NCI-H2107 treated with DMSO at 0.1 percent for 48 hours (cell line): ENCODE results near the gene KIAA1217.
"Not testable (repeated sequence)": the region's sequence is repeated elsewhere in the genome, so short reads cannot be mapped to it uniquely, and the experiment has no call there.

Source experiments
- DNase-seq: peaks from one replicate; lab custom pipeline; 2025; ENCODE audit not compliant: unreplicated experiment; lab: John Stamatoyannopoulos, UW

The KIAA1217 gene

DNA sequence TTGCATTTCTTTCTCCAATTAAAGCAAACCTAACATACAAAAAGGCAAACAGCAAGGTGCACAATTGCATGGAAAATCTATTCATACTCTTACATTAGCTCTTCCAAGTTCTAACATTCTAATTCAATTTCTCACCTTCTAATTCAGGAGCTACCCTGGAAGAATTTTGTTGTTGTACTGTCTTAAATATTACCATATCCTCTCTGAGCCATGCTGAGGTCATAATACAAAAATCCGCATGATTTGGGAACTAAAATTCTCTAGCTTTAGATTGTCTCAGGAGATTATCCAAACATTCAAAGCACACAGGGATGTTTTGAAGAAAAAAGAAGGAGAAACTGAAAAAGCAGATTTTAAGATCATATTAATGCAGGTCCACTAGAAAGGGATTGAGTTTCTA lies 229.9 kb downstream of the KIAA1217 start:
- DNase-seq, result no peak

GRCh38 chr10:24439935-24440334 lies 231.0 kb downstream of the KIAA1217 start:
- DNase-seq, result no peak

DNA sequence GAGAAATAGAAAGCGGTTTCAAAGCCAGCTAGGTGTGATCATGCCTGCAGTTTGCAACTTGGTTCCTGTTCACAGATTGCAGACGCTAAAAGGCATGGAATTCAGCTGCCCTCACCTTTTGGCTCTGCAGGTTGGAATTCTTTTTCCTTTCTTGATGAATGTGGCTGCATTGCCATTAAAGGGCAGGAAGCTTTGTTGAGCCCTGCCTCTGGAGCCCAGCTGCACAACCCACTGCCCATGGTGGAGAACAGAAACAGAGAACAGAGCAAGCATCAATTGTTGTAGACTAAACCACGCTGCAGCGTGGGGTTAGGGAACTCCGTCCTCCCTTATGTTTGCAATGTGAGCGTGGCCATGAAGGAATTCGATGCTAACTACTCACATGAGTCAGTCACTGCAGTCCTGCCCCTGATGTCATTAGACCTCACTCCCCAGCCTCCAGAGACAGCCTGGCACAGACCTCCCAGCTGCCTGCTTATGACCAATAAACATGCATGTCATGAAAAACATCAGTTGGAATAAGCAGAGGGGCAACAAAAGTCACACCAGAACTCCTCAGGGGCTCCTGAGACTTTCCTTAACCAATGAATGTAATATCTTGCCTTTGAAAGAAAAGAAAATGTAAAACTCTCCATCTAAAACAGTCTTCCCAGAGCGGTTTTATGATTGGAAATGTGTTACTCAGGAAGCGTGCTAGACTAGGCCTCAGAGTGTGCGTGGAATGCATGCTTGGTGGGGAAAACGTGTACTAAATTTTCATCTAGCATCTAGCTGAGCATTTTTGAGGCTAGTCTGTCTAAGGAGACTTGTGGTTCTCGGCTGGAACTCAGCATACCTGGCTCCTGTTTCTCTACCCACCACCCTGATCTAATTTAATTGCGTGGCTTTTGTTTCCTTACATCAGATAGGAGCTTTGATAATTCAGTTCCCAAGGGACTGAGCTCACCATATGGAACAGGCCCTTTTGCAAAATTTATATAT lies 232.2 kb downstream of the KIAA1217 start:
- DNase-seq, result no peak

DNA sequence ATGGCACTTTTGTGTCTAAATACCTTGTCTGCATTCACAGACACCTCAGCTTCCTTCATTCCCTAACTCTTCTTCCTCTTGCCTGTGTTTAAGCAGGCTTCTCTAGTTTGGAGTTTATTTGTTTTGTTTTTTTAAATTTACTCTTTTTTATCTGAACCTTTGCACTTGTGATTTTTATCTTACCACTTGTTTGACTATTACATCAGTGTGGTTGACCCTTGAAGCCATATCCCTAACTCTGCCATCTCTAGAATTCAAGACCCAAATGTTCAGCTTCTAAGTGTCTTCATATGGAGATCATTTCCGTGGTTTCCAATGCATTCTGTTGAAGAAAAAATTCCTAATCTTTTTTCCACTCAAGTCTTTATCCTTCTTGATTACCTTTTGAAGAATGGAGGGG lies 233.3 kb downstream of the KIAA1217 start:
- DNase-seq, result no peak

DNA sequence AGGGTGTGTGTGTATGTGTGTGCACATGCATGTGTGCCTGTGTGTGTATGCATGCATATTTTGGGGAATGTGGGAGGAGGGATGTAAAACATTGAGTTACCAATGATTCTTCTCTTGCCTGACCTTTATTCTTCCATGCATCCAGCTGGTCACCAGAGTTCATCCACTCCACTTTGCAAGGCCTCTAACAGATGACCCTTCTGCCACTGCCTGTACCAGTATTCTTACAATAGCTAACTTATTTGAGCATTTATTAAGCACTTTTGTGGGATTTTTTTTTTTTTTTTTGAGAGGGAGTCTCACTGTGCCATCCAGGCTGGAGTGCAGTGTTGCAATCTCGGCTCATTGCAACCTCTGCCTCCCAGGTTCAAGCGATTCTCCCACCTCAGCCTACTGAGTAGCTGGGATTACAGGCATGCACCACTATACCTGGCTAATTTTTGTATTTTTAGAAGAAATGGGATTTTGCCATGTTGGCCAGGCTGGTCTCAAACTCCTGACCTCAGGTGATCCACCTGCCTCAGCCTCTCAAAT lies 233.8 kb downstream of the KIAA1217 start:
- not testable (repeated sequence) for DNase-seq

DNA sequence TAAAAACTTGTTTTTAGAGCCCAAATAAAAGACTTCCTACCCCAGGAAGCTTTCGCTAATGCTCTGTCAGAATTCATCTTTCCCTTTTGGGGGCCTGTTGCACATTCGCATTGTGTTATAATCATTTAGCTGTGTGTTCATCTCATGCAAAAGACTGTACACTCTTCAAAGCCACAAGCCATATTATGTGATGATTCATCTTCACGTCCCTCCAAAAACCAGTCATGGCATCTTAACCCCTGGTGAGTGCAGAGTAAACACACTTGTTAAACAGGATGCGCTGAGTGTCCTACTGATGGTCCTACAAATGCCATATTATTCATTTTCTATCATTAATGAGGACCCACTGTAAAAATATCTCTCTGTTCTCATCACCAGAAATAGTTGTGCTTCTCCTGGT lies 235.4 kb downstream of the KIAA1217 start:
- no peak for DNase-seq

- DNase-seq, result not testable (repeated sequence)
Measured at GRCh38 chr10:24445958-24446357, 237.0 kb downstream of the KIAA1217 start.

GRCh38 chr10:24446739-24447138 lies 237.8 kb downstream of the KIAA1217 start:
- no peak for DNase-seq

- no peak for DNase-seq
Measured at GRCh38 chr10:24448351-24448999, 239.5 kb downstream of the KIAA1217 start.

- DNase-seq, result no peak
Measured at GRCh38 chr10:24449321-24449740, 240.4 kb downstream of the KIAA1217 start.

- DNase-seq, result no peak
Measured at GRCh38 chr10:24449769-24450310, 240.9 kb downstream of the KIAA1217 start.

- no peak for DNase-seq
Measured at GRCh38 chr10:24451325-24451820, 242.4 kb downstream of the KIAA1217 start.

DNA sequence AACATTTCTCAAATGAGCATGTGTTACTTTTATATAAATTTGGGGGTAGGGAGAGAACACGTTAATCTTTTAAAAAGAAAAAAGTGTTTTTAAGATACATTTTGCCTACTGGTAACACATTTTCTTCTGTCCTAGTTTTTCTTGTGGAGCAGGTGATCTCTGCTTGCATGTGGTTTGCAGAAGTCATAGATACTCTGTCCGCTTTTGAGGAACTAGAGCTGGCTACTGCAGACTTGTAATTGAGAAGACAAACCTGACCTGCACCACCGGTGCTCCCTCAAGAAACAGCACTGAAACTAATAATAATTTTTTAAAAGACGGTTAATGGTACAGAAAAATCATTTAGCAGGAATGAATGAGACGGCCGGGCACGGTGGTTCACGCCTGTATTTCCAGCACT lies 243.1 kb downstream of the KIAA1217 start:
- DNase-seq, result no peak

GRCh38 chr10:24453404-24453830 lies 244.5 kb downstream of the KIAA1217 start:
- no peak for DNase-seq

DNA sequence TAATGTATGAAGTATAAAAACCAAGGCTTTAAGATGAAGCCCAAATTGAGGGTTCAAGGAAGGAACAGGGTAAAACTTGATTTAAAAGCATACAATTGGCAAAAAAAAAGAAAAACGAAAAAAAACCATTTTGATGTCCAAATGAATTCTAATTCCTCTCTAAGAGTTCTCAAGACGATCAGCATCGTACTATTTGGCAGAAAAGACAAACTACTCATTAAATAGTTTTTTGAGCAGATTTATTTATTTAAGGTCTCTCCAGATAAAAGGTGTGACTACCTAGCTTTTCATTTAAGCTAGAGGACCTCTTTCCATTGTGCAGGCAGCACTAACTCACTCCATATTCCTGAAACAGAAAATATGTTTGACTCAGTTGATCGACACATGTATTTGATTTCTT lies 245.0 kb downstream of the KIAA1217 start:
- no peak for DNase-seq

GRCh38 chr10:24455447-24455846 lies 246.5 kb downstream of the KIAA1217 start:
- DNase-seq, result no peak

DNA sequence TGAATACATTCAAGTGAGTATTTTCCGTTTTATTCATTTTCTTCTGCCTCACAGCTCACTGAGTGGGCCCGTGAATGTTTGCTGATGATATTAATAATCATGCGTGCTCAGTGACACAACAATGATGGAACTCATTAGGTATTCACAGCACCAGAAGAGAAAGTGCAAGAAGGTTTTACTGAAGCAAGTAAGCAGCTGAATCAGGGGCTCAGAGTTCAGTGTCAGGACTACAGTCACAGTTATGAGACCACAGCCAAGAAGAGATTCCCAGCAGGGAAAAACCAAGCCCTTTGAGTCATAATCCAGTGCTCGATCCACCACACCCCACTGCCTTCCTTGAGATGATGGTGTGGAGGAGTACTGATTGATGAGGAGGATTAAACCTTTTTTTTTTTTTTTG lies 247.4 kb downstream of the KIAA1217 start:
- DNase-seq, result no peak

- no peak for DNase-seq
Measured at GRCh38 chr10:24457661-24458318, 248.9 kb downstream of the KIAA1217 start.

DNA sequence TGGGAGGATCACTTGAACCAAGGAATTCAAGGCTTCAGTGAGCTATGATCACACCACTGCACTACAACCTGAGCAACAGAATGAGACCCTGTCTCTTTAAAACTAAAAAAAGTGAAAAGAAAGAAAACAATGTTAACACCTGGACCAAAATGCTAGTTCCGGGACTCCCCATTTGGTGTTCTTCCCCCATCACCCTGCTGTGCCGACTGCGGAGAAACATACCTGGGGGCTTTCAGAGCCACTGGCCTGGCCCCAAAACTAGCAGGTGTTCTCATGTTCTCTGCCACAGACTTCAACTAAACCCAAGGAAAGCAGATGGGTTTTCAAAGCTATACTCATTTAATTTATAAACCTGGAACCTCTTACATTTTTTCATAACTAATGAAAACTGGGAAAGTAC lies 250.9 kb downstream of the KIAA1217 start:
- DNase-seq, result no peak

DNA sequence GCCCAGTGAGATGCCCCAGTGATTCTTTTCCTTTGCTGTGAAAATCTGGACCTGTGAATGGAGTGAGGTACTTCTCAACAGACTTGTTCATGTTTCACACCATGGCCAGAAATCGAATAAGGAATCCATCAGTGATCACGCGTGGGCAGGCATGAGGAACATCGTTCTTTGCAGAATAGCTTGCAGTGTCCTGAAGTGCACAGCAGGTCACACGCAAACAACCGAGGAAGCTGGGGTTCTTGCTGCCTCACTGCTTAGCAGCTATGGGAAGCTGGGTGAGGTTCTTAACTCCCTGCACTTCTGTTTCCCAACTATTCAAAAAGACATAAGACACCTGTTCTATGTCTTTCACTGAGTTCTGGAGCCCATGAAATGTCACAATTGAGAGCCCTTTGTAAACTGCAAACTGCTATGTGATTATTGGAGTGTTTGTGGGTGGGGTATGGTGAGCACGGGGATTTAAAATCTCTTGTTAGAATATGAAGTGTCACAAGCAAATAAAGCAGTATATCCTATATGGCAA lies 253.4 kb downstream of the KIAA1217 start:
- no peak for DNase-seq
